GM19328 (cell line): ENCODE measurements around the gene CYP3A7.
"Not testable (repeated sequence)": the region's sequence is repeated elsewhere in the genome, so short reads cannot be mapped to it uniquely, and the experiment has no call there.

ENCODE experiments used
- ATAC-seq: cut with Tn5 transposase; IDR thresholded peaks from one replicate; pipeline ENCODE4 v1.9.1; 2021; ENCODE audit warnings: mild to moderate bottlenecking, moderate library complexity; ENCODE audit not compliant: unreplicated experiment

Gene CYP3A7

DNA sequence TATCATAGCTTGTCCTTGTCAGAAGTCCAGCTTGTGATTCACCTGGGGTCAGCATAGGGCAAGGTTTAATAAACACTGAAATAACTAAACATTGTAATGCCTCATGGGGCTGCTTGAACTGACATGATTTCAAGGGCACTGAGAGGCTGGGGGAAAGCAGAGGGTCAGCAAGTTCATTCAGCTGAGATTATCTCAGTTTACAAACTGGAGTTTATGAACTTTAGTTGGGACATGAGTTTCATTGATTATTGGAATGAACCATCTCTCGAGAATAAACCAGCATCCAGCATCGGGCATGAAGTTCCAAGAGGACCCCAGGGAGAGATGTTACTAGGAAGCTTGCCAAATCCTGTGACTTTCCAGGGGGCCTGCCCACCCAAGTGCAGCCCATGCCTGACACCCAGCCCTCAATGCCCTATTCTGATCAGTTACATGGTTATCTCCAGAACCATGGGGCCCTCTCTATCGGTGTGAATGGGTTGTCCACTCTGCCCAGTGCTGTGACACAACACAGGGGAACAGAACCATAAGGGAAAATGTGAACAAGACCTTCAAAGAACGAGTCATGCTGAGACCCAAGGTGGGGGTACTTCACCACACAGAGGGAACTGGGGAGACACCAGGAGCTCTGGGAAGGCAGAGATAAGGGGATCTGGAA is 7.9 kb upstream of the CYP3A7 start:
- ATAC-seq: no peak

- ATAC-seq: no peak
These were observed 6.4 kb upstream of the CYP3A7 start for GRCh38 chr7:99741441-99741795.

DNA sequence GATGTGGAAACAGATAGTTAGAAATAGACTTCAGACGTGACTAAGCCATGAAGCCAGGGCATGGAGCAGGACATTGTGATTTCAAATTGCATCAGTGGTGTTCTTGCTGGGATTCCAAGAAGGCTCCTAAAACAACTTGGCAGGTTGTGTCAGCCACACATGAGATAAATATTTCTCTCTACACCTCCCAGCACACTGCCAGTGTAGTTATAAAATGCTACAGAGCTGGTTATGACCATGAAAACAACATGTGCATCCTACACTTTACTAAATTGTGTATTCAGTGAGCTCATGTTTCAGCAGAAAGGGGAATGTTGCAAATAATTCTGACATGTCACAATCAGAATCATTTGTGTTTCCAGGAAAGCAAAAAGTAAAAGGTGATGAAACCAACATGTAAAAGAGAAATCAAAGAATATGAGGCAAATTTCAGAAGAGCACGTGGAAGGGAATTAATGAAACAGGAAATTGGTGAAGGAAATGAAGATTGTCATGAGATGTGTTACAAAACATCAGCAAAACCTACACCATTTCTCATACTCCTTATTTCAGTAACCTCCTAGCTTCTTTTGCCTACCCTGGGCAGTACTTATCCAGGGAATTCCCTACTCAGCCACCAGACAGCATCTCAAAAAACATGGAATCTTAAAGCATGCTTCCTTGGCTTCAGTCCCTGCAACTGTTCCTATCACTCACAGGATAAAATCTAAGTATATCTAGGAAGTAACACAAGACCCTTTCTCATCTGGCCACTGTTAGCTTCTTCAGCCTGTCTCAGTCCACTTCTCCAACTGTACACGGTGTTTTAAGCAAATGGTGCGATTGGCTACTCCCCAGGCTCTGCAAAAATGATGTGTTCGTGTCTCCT is 5.8 kb upstream of the CYP3A7 start:
- no peak for ATAC-seq

- ATAC-seq: no peak
These were observed 4.9 kb upstream of the CYP3A7 start for GRCh38 chr7:99739699-99740572.

GRCh38 chr7:99737726-99738125 is 2.7 kb upstream of the CYP3A7 start:
- ATAC-seq: no peak

DNA sequence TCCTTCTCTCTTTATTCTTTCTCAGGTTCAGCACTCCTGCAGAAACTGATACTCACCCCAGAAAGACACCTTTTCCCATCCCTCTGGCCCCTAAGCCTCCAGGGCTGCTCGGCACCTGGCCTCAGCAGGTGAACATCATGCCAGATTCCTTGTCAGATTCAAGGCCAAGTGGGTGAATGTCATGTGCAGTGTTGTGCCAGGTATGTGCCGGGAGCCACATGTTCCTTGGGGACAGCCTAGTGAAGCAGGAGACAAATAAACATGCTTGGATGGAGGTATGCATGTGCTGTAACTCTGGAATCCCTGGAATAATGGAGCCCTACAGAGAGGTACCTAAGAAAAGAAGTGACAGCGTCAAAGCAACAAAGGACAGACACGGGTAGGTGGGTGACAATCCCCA is 1.7 kb upstream of the CYP3A7 start:
- not testable (repeated sequence) for ATAC-seq

GRCh38 chr7:99733448-99733847 is 1.5 kb downstream of the CYP3A7 start:
- no peak for ATAC-seq

DNA sequence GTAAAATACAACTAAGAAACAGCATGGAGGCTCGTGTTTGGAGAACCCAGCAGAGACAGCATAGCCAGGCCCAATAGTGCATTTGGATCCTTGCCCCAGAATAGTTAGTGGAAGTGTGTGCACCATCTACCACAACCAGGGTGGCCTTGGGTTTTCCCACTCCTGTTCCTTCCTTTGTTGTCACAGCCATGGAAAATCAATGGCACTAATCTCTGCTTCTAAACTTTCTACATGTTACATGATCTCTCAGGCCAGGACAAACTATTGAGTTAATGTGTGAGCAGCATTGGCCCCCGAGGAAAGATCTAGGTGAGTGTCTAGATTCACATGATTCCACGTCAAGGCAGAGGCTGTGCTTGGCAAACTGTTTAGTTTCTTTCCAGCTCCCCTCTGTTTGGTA is 2.0 kb downstream of the CYP3A7 start:
- ATAC-seq: no peak

GRCh38 chr7:99731638-99732374 is 3.2 kb downstream of the CYP3A7 start:
- ATAC-seq: no peak

- ATAC-seq: no peak
These were observed 4.0 kb downstream of the CYP3A7 start for GRCh38 chr7:99730992-99731391.

DNA sequence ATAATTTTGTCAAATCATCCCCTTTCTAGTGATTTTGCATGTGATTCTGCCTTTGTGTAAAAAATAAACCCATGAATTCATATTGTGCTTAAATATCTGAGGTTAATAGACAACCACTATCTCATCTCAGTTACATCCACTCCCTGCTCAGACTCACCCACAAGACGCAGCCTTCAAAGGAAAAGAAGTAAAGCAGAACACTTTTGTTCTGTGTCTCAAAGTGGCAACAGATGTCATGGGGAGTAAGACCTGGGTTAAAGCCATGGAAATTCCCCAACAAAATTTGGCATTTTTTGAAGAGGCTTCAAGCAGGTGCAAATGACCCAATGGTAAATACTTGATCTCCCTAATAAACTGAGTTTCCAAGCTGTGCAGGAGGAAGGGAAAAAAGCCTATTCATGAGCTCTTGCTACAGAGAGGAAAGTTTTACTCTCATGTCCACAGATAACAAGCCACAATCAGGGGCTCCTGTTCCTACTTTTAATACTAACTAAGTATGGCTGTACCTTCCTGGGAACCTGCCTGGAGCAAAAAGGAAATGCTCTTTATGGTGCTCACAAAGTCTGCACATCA is 4.7 kb downstream of the CYP3A7 start:
- ATAC-seq: no peak

DNA sequence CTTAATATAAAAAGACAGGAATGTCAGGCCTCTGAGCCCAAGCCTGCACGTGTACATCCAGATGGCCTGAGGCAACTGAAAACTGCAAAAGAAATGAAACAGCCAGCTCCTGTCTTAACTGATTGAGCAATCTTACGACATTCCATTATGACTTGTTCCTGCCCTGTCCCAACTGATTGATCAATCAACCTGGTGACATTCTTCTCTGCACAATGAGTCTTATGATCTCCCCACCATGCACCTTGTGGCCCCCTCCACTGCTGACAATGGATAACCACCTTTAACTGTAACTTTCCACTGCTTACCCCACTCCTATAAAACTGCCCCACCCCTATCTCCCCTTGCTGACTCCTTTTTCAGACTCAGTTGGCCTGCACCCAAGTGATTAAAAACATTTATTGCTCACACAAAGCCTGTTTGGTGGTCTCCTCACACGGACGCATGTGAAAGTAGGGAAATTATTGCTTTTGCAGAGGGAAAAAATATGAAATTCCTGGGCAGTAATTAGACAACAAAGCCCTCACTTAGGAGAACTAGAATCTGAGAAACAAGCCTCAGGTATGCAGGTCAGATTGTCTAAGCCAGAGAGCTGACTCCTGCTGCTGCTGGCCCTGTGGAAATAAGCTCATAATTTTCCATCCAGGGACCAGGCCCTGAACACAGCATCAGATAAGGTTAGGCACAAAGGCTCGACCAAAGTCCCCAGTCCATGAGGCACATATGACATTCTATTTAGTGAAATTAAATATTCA is 5.3 kb downstream of the CYP3A7 start:
- no peak for ATAC-seq

GRCh38 chr7:99728615-99729014 is 6.4 kb downstream of the CYP3A7 start:
- ATAC-seq: no peak

DNA sequence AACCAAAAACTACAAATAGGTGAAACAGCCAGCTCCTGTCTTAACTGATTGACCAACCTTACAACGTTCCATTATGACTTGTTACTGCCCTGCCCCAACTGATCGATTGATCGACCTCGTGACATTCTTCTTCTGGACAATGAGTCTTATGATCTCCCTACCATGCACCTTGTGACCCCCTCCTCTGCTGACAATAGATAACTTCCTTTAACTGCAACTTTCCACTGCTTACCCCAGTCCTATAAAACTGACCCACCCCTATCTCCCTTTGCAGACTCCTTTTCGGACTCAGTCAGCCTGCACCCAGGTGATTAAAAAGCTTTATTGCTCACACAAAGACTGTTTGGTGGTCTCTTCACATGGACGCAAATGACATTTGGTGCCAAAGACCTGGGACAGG is 11.8 kb downstream of the CYP3A7 start:
- ATAC-seq: not testable (repeated sequence)

GRCh38 chr7:99720800-99721595 is 14.0 kb downstream of the CYP3A7 start:
- ATAC-seq: no peak

DNA sequence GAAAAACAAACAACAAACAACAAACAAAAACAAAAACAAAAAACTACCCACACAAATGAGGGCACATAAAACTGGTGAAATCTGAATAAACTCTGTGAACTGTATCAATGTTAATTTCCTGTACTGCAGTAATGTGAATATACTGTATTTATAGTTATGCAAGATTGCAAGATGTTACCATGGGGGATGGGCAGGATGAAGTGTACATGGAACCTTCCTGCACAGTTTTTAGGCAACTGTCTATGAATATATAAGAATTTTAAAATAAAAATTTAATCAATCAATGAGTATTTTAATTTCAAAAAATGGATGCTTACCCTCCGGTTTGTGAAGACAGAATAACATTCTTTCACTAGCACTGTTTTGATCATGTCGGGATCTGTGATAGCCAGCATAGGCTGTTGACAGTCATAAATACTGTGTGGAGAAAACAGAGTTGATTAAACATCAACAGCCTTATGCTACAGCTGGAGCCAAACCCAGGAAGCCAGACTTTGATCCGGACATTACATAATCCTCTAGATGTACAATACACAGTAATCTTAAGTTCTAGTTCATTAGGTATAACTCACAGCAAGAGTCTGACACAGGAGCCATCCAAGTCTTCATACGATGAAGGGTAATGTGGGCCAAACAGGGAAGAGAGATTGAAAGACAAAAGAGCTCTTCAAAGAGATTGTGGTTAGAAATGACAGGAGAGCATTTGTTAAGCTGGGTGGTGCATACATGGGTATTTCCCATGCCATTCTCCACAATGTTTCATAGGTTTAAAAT is 14.8 kb downstream of the CYP3A7 start:
- ATAC-seq: no peak

GRCh38 chr7:99713995-99714570 is 20.9 kb downstream of the CYP3A7 start:
- ATAC-seq: no peak
